GM19193 (cell line): ENCODE measurements around the gene CD82.

Experiments
- POLR2A ChIP-seq: IDR thresholded peaks from 4 replicates; pipeline ENCODE4 v1.6.1; 2011; ENCODE audit not compliant: insufficient read depth, insufficient read length; ENCODE audit errors: extremely low read depth

CD82 gene

GRCh38 chr11:44551456-44552139, 13.9 kb upstream of the CD82 start:
- TF ChIP-seq POLR2A, result no peak

DNA sequence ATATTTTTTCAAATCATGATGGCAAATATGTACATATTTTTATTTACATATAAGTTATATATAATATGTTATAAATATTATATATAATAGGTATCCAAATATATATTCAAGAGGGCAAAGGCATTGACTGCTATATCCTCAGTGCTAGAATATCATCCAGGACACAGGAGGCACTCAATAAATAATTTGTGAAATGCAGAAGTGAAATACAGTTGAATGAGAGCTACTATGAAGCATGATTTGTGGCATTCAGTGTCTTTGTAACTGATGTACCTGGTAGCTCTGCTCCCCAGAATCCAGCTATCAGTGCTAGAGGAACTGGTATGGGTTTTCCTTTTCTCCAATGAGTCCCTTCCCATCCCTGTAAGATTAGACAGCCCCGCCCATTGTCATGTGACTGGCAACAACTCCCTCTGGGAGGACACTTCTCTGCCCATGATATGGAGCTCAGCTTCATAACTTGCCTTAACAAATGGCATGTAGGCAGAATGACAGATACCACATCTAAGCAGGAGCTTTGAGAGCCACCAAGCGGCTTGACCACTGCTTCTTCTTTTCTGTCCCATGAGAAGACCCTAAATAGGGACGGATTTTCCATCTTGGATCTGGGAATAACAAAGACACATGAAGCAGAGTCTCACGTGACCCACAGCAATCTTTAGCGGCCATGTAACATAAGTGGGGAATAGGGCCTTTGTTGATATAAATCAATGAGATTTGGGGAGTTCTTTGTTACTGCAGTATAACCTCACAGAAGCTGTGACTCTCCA, 10.2 kb upstream of the CD82 start:
- TF ChIP-seq POLR2A, result no peak

DNA sequence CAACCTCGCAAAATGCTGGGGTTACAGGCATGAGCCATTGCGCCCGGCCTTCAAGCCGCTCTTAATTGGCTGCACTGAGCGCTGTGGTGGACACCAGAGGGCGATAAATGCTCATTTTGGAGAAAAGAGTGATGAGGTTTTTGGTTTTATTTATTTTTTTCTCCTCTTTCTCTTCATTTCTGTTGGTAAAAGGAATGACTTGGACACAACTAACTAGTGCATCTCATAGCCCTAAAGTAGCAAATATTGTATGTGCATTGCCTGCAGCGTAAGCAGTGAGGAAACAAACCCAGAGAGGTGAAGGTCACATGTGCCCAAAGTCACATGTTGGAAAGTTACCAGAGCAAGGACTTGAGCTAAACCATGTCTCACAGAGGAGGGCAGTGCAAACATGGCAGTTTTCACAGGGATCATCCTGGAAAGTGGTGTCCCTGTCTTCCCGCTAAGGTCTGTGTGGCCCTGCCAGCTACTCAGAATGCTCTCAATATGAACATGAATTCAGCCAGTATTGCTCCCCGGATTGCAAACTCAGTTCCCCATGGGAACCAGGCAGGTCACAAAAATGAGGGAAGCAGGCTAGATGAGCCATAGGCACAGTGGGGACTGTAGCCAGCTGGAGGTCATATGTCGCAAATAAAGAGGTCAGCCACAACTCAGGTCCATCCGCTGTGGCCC, 8.6 kb upstream of the CD82 start:
- TF ChIP-seq POLR2A, result no peak

DNA sequence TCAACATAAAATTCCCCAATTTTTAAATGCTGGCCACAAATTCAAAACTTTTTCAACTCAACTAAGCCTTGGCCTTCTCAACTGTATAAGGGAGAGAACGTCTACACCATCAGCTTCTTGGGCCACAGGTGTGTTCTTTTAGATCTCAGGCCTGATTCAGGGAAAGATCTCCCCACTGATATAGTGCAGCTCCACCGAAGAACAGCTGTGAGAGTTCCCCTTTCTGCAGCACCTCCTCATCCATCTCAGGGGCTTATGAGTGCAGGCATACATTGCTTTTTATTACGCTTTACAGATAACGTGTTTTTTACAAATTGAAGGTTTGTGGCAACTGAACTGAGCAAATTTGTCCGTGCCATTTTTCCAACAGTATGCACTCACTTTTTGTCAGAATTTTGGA, 8.0 kb upstream of the CD82 start:
- TF ChIP-seq POLR2A, result no peak

DNA sequence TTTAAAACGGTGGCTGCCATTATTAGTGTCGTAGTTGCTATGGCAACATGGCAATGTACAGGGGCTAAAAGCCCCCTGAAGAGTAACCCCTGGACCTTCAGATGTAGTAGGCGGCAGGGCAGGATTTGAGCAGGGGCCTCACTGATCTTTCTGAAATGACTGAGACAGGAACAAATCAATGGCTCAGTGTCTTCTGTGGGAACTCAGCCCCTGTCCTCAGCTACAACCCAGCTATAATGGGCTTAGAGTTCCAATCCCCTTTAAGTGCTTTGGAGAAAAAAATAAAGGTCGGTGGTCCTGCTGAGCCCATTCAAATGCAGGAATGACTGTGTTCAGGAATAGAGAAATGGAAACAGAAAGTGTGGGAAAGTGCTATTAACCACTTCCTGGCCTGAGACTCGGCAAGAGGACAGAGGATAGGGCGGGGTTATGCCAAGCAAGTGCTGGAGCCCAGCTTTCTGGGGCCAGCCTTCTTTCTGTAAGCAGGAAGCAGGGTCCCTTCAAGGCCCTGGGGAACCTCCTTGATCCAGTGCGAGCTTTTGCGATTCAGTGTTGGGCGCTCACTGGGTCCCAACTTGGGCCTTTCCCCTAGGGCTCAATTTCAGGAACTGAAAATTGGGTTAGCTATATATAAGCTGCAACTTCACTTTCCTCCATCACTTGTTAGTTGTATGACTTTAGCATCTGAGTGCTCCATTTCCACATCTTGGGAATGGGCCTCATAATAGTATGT, 6.1 kb upstream of the CD82 start:
- no peak for TF ChIP-seq POLR2A

DNA sequence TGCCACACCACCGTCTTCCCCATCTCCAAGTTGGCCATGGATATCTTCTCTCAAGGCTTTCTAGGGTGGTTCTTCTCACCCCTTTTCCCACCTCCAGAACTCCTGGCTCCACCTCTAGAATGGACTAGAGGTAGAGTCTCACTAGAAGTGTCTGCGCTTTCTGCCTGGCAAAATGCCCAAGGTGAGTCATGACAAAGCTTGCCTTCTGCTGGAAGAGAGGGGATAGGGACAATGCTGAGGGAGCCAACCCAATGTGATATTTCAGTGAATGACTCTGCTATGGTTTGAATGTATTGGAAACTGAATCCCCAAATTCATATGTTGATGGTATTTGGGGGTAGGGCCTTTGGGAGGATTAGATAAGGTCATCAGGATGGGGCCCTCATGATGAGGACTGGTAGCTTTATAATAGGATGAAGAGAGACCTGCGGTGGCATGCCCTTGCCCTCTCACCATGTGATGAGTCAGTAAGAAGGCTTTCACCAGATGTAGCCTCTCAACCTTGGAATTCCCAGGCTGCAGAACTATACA, 4.1 kb upstream of the CD82 start:
- no peak for TF ChIP-seq POLR2A

GRCh38 chr11:44561964-44562734, 3.3 kb upstream of the CD82 start:
- no peak for TF ChIP-seq POLR2A

DNA sequence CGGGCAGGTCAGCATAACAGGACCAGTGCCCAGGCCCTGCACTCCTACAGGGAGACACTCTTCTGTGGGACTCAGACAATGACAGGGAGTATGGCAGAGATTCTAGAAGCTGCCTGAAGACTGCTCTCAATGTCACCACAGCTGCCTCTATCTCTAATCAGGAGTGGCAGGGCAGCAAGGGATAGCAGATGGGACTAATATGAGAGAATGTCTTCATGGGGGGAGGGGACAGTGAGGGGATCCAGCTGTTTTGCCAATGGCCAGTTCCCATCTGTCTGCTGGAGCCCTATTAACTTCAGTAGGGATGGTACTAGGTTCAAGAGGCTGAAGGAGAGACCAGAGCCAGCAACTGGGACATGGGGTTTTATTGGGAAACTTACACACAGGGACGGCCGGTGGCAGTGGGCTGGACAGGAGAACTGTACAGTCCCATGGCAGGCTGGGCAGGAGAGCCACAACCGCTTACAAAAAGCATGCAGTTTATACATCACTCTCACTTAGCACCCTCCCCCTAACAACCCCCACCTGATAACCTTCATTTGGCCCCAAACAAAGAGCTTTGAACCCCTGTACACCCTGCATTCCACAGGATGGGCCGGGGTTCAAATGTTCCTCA, 2.5 kb upstream of the CD82 start:
- no peak for TF ChIP-seq POLR2A

GRCh38 chr11:44563711-44564110, 1.8 kb upstream of the CD82 start:
- TF ChIP-seq POLR2A, result no peak

DNA sequence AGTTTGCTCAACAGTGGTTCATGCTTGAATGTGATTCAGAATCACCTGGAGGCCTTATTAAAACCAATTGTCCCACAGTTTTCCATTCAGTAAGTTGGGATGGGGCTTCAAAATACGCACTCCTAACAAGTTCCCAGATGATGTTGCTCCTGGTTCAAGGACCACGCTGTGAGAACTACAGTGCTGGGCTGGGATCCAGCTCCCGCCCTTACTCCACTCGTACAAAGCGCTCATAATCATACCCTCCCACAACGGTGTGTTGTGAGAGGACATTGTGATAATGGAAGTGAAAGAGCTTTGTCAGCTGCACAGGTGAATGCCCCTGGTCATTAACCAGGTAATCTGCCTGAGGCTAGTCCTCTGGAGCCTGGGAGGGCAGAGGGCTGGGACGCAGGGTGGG, 1.3 kb upstream of the CD82 start:
- no peak for TF ChIP-seq POLR2A

DNA sequence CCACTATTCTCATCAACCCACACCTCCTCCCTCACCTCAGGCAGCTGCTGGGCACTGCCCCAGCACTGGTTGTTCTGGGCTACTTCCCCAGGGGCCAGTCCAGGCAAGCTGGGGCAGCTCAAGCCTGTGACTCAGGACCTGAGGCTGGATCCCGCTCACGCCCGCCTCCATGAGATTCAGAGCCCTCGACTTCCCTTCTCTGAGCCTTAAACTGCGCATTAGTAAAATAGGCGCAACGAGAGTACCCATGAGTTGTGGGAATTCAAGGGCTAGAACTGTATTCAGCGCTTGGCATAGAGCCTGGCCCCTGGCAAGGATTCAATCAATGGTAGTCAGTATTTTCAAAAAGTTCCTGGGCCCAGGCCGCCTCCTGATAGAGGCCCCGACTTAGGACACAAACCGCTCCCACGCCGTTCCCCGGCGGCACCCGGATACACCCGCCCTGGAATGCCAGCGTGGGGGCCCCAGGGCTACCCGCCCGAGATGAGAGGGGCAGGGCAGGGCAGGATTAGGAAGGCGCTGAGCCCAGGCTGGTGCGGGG, 723 bp upstream of the CD82 start:
- no peak for TF ChIP-seq POLR2A

- TF ChIP-seq POLR2A, result no peak
Observed at GRCh38 chr11:44565953-44566949, 788 bp downstream of the CD82 start.
